IMR-90 (cell line): ENCODE data around the gene FLT3LG. TPM values are rescaled to one million over a fixed set of nuclear protein-coding genes. Genes with fewer than 3 reads are reported as not detected.

Experiments
- ATAC-seq: fragments of 200-7000 bp; cut with Tn5 transposase; 2 replicates; pipeline ENCODE4 v1.9.1; 2020; ENCODE audit warnings: low read depth, mild to moderate bottlenecking, moderate library complexity
- BruUV-seq: library from RNA; stranded (reverse); fragments of 400-500 nt; replicated peaks from 2 replicates; lab custom pipeline; 2021; lab: Mats Ljungman, UMichigan
- CTCF ChIA-PET: fragments of 300-600 bp; formaldehyde crosslinking; extraction: SDS; loops from one replicate; lab custom pipeline; 2021; ENCODE audit warnings: antibody characterized with exemption; lab: Yijun Ruan, JAX
- POLR2A ChIA-PET: fragments of 300-600 bp; sonication (Branson Sonifier 250); formaldehyde crosslinking; loops from one replicate; lab custom pipeline; 2022; ENCODE audit warnings: antibody characterized with exemption; ENCODE audit not compliant: unreplicated experiment; lab: Charles Lee
- DNase-seq: peaks from one replicate; pipeline ENCODE4 v3.0.0; 2013
- H2AFZ ChIP-seq: replicated peaks from 2 replicates; pipeline ENCODE3; 2013; ENCODE audit warnings: low read length, mild to moderate bottlenecking; ENCODE audit not compliant: poor library complexity
- H2AK5ac ChIP-seq: 2 replicates; pipeline ENCODE4 v1.6.1; 2013; ENCODE audit warnings: low read depth, low read length, inconsistent platforms
- H2AK9ac ChIP-seq: replicated peaks from 2 replicates; pipeline ENCODE3; 2013; ENCODE audit warnings: mild to moderate bottlenecking, low read depth, low read length, moderate library complexity; ENCODE audit not compliant: poor library complexity
- H2BK120ac ChIP-seq: 2 replicates; pipeline ENCODE4 v1.6.1; 2013; ENCODE audit warnings: low read depth, low read length, inconsistent platforms
- H2BK15ac ChIP-seq: 3 replicates; pipeline ENCODE4 v1.6.1; 2013; ENCODE audit warnings: low read depth, low read length, inconsistent platforms
- H2BK20ac ChIP-seq: 2 replicates; pipeline ENCODE4 v1.6.1; 2013; ENCODE audit warnings: low read depth, mild to moderate bottlenecking, inconsistent platforms, low read length, moderate library complexity
- H2BK5ac ChIP-seq: 2 replicates; pipeline ENCODE4 v1.6.1; 2013; ENCODE audit warnings: mild to moderate bottlenecking, low read depth, low read length, inconsistent platforms; ENCODE audit not compliant: poor library complexity, severe bottlenecking
- H3K14ac ChIP-seq: replicated peaks from 2 replicates; pipeline ENCODE4 v1.6.1; 2013; ENCODE audit warnings: low read depth, low read length, inconsistent platforms
- H3K18ac ChIP-seq: 2 replicates; pipeline ENCODE4 v1.6.1; 2013; ENCODE audit warnings: low read depth, low read length, control low read depth
- H3K23ac ChIP-seq: 2 replicates; pipeline ENCODE4 v1.6.1; 2013; ENCODE audit warnings: low read depth, low read length, inconsistent platforms
- H3K27ac ChIP-seq: 2 replicates; pipeline ENCODE4 v1.5.1; 2013; ENCODE audit warnings: mild to moderate bottlenecking, control low read depth, low read length; ENCODE audit not compliant: insufficient read depth
- H3K27me3 ChIP-seq: 2 replicates; pipeline ENCODE4 v1.6.1; 2013; ENCODE audit warnings: low read length; ENCODE audit not compliant: control insufficient read depth, insufficient read depth
- H3K36me3 ChIP-seq: 2 replicates; pipeline ENCODE4 v1.6.1; 2013; ENCODE audit warnings: low read length, mixed read lengths; ENCODE audit not compliant: control insufficient read depth, insufficient read depth
- H3K4ac ChIP-seq: 2 replicates; pipeline ENCODE4 v1.6.1; 2013; ENCODE audit warnings: low read depth, low read length, inconsistent platforms
- H3K4me1 ChIP-seq: 2 replicates; pipeline ENCODE4 v1.6.1; 2013; ENCODE audit warnings: low read length, mixed read lengths; ENCODE audit not compliant: control insufficient read depth, insufficient read depth
- H3K4me2 ChIP-seq: 2 replicates; pipeline ENCODE4 v1.6.1; 2013; ENCODE audit warnings: low read depth, mild to moderate bottlenecking, control low read depth, low read length, moderate library complexity
- H3K4me3 ChIP-seq: 2 replicates; pipeline ENCODE4 v1.5.1; 2013; ENCODE audit warnings: low read depth, mild to moderate bottlenecking, control low read depth, low read length, moderate library complexity; ENCODE audit not compliant: insufficient read depth
- H3K56ac ChIP-seq: 2 replicates; pipeline ENCODE4 v1.6.1; 2013; ENCODE audit warnings: low read length, inconsistent platforms; ENCODE audit not compliant: insufficient read depth; ENCODE audit errors: extremely low read depth
- H3K79me1 ChIP-seq, 2 experiments: 2 replicates each; pipeline ENCODE4 v1.6.1; 2013; ENCODE audit warnings: low read length in 2 of 2, inconsistent platforms in 1 of 2, low read depth in 1 of 2
- H3K9ac ChIP-seq: 2 replicates; pipeline ENCODE4 v1.6.1; 2013; ENCODE audit warnings: low read depth, low read length, control low read depth
- H3K9me1 ChIP-seq: 2 replicates; pipeline ENCODE4 v1.6.1; 2013; ENCODE audit warnings: low read length, inconsistent platforms; ENCODE audit not compliant: insufficient read depth
- H3K9me3 ChIP-seq: 2 replicates; pipeline ENCODE4 v1.6.1; 2013; ENCODE audit warnings: low read length; ENCODE audit not compliant: control insufficient read depth, insufficient read depth
- H4K20me1 ChIP-seq: 2 replicates; pipeline ENCODE4 v1.6.1; 2013; ENCODE audit warnings: low read length, inconsistent platforms; ENCODE audit not compliant: insufficient read depth
- H4K5ac ChIP-seq: 2 replicates; pipeline ENCODE4 v1.6.1; 2013; ENCODE audit warnings: mild to moderate bottlenecking, low read depth, low read length, control low read depth
- H4K8ac ChIP-seq, 2 experiments: 2 replicates each; pipeline ENCODE4 v1.6.1; 2013; ENCODE audit warnings: low read depth in 2 of 2, low read length in 2 of 2, control low read depth in 1 of 2, inconsistent platforms in 1 of 2
- H4K91ac ChIP-seq: 2 replicates; pipeline ENCODE4 v1.6.1; 2013; ENCODE audit warnings: low read depth, low read length, inconsistent platforms; ENCODE audit not compliant: insufficient read depth
- FOS ChIP-seq: fragments of 150-350 bp; IDR thresholded peaks from 2 replicates; pipeline ENCODE4 v1.6.1; 2016; ENCODE audit warnings: low read depth, low read length
- MAZ ChIP-seq: IDR thresholded peaks from 2 replicates; pipeline ENCODE4 v1.6.1; 2012; ENCODE audit warnings: low read depth, mild to moderate bottlenecking, low read length, improper control_type of control experiment, moderate library complexity, borderline replicate concordance
- WGBS, 2 experiments: methylation state at CpG; one replicate each; pipeline versions ENCODE4 v1.1.5 to v1.1.7; 2013; ENCODE audit warnings: missing lambda C conversion rate in 2 of 2; ENCODE audit not compliant: insufficient read length in 1 of 2; ENCODE audit errors: extremely low coverage in 2 of 2; 5-methylcytosine and 5-hydroxymethylcytosine counted together
- dilution Hi-C: fragments of 300-500 bp; cut with HindIII; formaldehyde crosslinking; loops from one replicate; pipeline ENCODE4 v1.14.3; 2018; ENCODE audit warnings: low sequenced_read_pairs; ENCODE audit not compliant: unreplicated experiment
- in situ Hi-C: fragments of 300-500 bp; cut with MboI; formaldehyde crosslinking; loops from 3 replicates; pipeline ENCODE4 v1.14.3; 2019; ENCODE audit warnings: low sequenced_read_pairs, inconsistent platforms, mixed read lengths
- intact Hi-C: fragments of 100-400 bp; cut with micrococcal nuclease; formaldehyde crosslinking; loops from 2 replicates; pipeline ENCODE4 v1.10.0; 2022
- polyA plus RNA-seq, 3 experiments: library from polyadenylated mRNA; depleted of rRNA; stranded (reverse); fragments of >200 nt; gene quantifications; 2 replicates each; pipeline ENCODE4 v1.2.3, GENCODE V29; 2012; ENCODE audit warnings: low replicate concordance in 1 of 3
- total RNA-seq: library from RNA; depleted of rRNA; stranded (reverse); fragments of >200 nt; gene quantifications from 2 replicates; pipeline ENCODE4 v1.2.3, GENCODE V29; 2012
- TF ChIP-seq, protein P1 (sequence below): fragments of 150-350 bp; IDR thresholded peaks from 2 replicates; pipeline ENCODE4 v1.6.1; 2016; ENCODE audit warnings: low read depth, mild to moderate bottlenecking, low read length, moderate library complexity, borderline replicate concordance

Gene FLT3LG
- total and polyA plus RNA-seq, 2 of the 4 experiments (the other 2 are of a cell fraction) = 0.90 to 8.3 TPM

DNA sequence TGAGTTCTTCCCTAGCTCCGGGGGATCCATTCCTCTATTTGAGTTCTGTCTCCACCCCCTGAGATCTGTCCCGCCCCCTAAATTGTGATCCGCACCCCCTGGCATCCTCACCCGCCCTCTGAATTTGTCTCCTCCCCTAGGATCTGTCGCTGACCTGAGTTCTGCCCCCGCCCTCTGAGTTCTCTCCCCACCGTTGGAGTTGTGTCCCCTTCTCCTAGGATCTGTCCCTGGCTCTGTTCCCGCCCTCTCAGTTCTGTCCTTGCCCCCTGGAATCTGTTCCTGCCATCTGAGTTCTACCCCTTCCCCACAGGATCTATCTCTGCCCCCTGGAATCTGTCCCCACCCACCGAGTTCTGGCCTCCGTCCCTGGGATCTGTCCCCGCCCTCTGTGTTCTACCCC is 31.7 kb upstream of the FLT3LG start:
- H2AK9ac ChIP-seq = no peak overlapping the region
- TF ChIP-seq, protein P1, sequence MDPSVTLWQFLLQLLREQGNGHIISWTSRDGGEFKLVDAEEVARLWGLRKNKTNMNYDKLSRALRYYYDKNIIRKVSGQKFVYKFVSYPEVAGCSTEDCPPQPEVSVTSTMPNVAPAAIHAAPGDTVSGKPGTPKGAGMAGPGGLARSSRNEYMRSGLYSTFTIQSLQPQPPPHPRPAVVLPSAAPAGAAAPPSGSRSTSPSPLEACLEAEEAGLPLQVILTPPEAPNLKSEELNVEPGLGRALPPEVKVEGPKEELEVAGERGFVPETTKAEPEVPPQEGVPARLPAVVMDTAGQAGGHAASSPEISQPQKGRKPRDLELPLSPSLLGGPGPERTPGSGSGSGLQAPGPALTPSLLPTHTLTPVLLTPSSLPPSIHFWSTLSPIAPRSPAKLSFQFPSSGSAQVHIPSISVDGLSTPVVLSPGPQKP = no peak
- TF ChIP-seq MAZ (no peak), FOS (no peak)
- no peak overlapping the region for H3K14ac ChIP-seq
- H3K4ac ChIP-seq = no peak overlapping the region
- H3K9ac ChIP-seq = no peak overlapping the region
- H4K5ac ChIP-seq = no peak overlapping the region
- H2AK5ac ChIP-seq = no peak overlapping the region
- peak overlapping the region; percentile 34 for H3K4me2 ChIP-seq
- no peak overlapping the region for H3K56ac ChIP-seq
- peaks cover 4% of the 10 kb centered on the region; the same call in 1 of the 2 replicates for H3K36me3 ChIP-seq
- peaks cover 3% of the 10 kb centered on the region; the same call in 1 of the 2 replicates for H3K9me1 ChIP-seq
- BruUV-seq = no TSS peak
- H3K27me3 ChIP-seq = peaks cover 49% of the 10 kb centered on the region
- H3K23ac ChIP-seq = no peak overlapping the region
- H4K8ac ChIP-seq = no peak overlapping the region
- CTCF ChIA-PET = interaction anchor here (0.6 kb wide), 1 partner anchor 177 kb away, joined by 3 read pairs; no protein-coding TSS in a partner anchor
- no peak overlapping the region for H3K18ac ChIP-seq
- dilution Hi-C loops = no loop called here
- H2BK20ac ChIP-seq = no peak overlapping the region
- H4K91ac ChIP-seq = no peak overlapping the region
- DNase-seq (no peak), ATAC-seq (no peak)
- peaks cover 3% of the 10 kb centered on the region; the same call in 1 of the 2 replicates for H4K20me1 ChIP-seq
- in situ Hi-C loops = loop anchor here (10.0 kb wide), 1 partner anchor 48 kb away; no protein-coding TSS in a partner anchor
- 8% methylated on average over 6 of the region's 11 CpGs; no CpG with 5 or more reads in 1 of the 2 experiments for WGBS, 2 experiments
- H3K4me3 ChIP-seq = no peak overlapping the region; the same call in none of the 2 replicates
- POLR2A ChIA-PET = no interaction called here
- peak overlapping the region; percentile 87 for H2AFZ ChIP-seq
- intact Hi-C loops = no loop called here
- H2BK15ac ChIP-seq = no peak overlapping the region; the same call in 2 of the 3 replicates
- H3K27ac ChIP-seq = no peak overlapping the region
- H3K4me1 ChIP-seq = no peaks in the 10 kb centered on the region
- no peaks in the 10 kb centered on the region for H3K79me1 ChIP-seq
- H2BK5ac ChIP-seq = no peak overlapping the region
- no peaks in the 10 kb centered on the region for H3K9me3 ChIP-seq
- H2BK120ac ChIP-seq = no peak overlapping the region
